ENCODE data around the gene NUDT14. TPM values are rescaled to one million over a fixed set of nuclear protein-coding genes. Genes with fewer than 3 reads are reported as not detected.

Gene NUDT14
- total RNA-seq, 4 donors from 2014 or later: 9.7 to 17.6 (median 15.4) TPM

DNA sequence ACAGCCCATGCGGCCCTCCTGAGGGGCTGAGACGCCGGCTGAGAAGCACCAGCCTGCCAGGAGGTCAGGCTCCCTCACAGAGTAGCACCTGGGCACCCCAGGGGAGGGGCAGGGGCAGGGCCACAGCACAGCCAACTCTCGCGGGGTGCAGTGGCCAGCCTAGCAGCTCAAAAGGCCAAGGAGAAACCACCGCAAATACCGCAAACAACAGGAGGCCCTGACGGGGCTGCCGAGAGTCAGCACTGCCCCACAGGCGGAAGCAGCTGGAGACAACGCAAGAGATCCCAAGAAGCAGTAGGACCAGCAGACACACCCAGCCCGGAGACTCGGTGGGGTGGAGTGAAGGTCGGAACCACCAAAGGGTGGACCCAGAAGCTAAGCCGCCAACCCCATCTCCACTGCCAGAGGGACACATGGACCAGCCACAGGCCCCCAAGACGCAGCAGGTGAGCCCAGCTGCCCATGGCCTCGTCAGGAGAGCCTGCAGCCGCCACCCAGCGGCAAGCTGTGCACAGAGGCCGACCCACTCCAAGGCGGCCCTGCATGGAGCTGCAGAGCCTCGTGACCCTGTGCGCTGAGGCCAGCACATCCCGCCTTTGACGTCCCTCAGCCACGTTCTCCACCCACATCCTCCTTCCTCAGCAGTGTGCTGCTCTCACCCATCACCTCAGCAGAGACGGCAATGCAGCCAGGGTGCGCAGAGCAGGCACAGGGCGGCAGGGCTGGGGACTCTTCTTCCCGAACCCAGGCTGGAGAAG, 35.6 kb upstream of the NUDT14 start:
- H3K27me3 ChIP-seq: no peaks in the 10 kb centered on the region
- no peak overlapping the region for H3K4me3 ChIP-seq
- no peak for DNase-seq
- peaks cover 17 to 93% (median 31%) of the 10 kb centered on the region in 3 donors for H3K36me3 ChIP-seq
- TF ChIP-seq, protein P1, sequence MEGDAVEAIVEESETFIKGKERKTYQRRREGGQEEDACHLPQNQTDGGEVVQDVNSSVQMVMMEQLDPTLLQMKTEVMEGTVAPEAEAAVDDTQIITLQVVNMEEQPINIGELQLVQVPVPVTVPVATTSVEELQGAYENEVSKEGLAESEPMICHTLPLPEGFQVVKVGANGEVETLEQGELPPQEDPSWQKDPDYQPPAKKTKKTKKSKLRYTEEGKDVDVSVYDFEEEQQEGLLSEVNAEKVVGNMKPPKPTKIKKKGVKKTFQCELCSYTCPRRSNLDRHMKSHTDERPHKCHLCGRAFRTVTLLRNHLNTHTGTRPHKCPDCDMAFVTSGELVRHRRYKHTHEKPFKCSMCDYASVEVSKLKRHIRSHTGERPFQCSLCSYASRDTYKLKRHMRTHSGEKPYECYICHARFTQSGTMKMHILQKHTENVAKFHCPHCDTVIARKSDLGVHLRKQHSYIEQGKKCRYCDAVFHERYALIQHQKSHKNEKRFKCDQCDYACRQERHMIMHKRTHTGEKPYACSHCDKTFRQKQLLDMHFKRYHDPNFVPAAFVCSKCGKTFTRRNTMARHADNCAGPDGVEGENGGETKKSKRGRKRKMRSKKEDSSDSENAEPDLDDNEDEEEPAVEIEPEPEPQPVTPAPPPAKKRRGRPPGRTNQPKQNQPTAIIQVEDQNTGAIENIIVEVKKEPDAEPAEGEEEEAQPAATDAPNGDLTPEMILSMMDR (IDR thresholded peaks at IDR 0.05): no peak
- no peak for TF ChIP-seq POLR2A (IDR thresholded peaks at IDR 0.05)
- 93 to 95% methylated on average over 12 to 16 of the region's 30 CpGs for WGBS, 2 donors
- intact Hi-C loops (cut with DNase I): no loop called here
- no peak overlapping the region for H3K27ac ChIP-seq
- H3K9me3 ChIP-seq: no peaks in the 10 kb centered on the region
- H3K4me1 ChIP-seq: no peaks in the 10 kb centered on the region

DNA sequence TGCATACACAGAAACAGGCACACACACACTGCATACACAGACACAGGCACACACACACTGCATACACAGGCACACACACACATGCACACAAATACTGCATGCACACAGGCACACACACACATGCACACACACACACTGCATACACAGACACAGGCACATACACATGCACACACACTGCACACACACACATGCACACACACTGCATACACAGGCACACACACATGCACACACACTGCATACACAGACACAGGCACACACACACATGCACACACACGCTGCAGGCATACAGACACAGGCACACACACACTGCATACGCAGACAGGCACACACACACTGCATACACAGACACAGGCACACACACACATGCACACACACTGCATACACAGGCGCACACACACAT, 34.5 kb upstream of the NUDT14 start:
- H3K27me3 ChIP-seq: no peaks in the 10 kb centered on the region
- no peaks in the 10 kb centered on the region for H3K4me1 ChIP-seq
- H3K27ac ChIP-seq: no peak overlapping the region
- intact Hi-C loops (cut with DNase I): no loop called here
- TF ChIP-seq, protein P1 (IDR thresholded peaks at IDR 0.05): no peak
- TF ChIP-seq POLR2A (IDR thresholded peaks at IDR 0.05): no peak
- H3K9me3 ChIP-seq: no peaks in the 10 kb centered on the region
- 74 to 80% methylated on average over 1 to 3 of the region's 3 CpGs for WGBS, 2 donors
- no peak overlapping the region for H3K4me3 ChIP-seq
- no peak for DNase-seq
- peaks cover 22 to 93% (median 23%) of the 10 kb centered on the region in 3 donors for H3K36me3 ChIP-seq

GRCh38 chr14:105214324-105214915, 33.3 kb upstream of the NUDT14 start:
- intact Hi-C loops (cut with DNase I): no loop called here
- DNase-seq: no peak
- no peaks in the 10 kb centered on the region for H3K9me3 ChIP-seq
- no peak overlapping the region for H3K4me3 ChIP-seq
- TF ChIP-seq POLR2A (IDR thresholded peaks at IDR 0.05): no peak
- TF ChIP-seq, protein P1 (IDR thresholded peaks at IDR 0.05): no peak
- no peaks in the 10 kb centered on the region for H3K27me3 ChIP-seq
- WGBS, 2 donors: 100% methylated on average over 2 of the region's 14 CpGs; no CpG with 5 or more reads in 1 of the 2 donors
- H3K4me1 ChIP-seq: no peaks in the 10 kb centered on the region
- peaks cover 23 to 93% (median 30%) of the 10 kb centered on the region in 3 donors for H3K36me3 ChIP-seq
- H3K27ac ChIP-seq: no peak overlapping the region

DNA sequence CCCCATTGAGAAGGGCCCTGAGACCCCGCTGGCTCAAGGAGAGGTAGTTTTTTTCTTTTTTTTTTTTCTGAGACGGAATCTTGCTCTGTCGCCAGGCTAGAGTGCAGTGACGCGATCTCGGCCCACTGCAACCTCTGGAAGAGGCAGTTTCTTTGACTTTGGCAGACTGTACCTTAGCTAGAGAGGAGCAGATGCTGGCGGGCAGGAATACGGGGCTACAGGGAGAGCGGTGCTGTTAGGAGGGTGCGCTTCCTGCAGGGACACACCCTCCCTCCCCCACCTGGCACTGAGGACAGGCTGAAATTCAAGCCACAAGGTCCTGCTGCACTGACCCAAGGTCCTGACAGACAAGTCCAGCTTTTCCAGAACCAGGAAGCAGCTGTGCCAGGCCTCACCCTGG, 32.2 kb upstream of the NUDT14 start:
- TF ChIP-seq POLR2A (IDR thresholded peaks at IDR 0.05): no peak
- TF ChIP-seq, protein P1 (IDR thresholded peaks at IDR 0.05): no peak
- H3K4me1 ChIP-seq: no peaks in the 10 kb centered on the region
- H3K9me3 ChIP-seq: no peaks in the 10 kb centered on the region
- intact Hi-C loops (cut with DNase I): no loop called here
- no peak overlapping the region for H3K27ac ChIP-seq
- DNase-seq: no peak
- H3K36me3 ChIP-seq: peaks cover 15 to 93% (median 26%) of the 10 kb centered on the region in 3 donors
- no peaks in the 10 kb centered on the region for H3K27me3 ChIP-seq
- WGBS, 2 donors: 91 to 100% methylated on average over 2 to 7 of the region's 10 CpGs
- H3K4me3 ChIP-seq: no peak overlapping the region

DNA sequence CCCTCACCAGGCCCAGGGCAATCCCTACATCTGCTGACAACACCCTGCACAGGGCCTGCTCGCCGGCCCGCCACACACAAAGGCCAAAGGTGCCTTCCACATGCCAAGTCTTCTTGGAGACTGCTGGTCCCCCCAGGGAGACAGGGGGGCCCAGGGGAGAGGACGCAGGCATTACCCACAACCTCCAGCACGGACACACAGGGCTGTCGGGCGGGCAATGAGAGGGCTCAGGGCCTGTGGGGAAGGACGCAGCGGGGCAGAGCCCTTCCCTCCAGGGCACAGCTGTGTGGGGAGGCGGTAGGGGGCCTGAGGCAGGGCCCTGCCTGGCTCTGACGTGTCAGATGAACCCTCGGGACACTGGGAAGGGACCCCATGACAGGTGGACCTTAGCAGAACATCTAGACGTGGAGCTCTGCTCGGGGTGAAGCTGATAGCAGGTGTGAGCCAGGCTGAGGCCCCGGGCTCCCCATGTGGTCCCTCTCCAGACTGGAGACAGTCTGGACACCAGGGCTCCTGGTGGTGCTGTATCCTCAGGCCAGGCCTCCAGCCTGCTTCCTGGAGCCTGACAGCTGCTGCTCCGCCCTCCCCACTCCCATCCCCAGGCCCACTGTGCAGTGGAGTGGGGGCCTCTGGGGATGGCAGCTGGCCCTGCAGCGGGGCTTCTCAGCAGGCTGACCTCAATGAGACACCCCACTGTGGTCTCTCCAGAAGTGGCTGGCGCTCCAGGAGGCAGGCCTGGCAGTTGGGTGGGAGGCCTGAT, 31.6 kb upstream of the NUDT14 start:
- no peak for DNase-seq
- peaks cover 10 to 86% (median 26%) of the 10 kb centered on the region in 3 donors for H3K36me3 ChIP-seq
- H3K27me3 ChIP-seq: no peaks in the 10 kb centered on the region
- no peak overlapping the region for H3K4me3 ChIP-seq
- TF ChIP-seq, protein P1 (IDR thresholded peaks at IDR 0.05): no peak
- TF ChIP-seq POLR2A (IDR thresholded peaks at IDR 0.05): no peak
- no peaks in the 10 kb centered on the region for H3K9me3 ChIP-seq
- H3K4me1 ChIP-seq: no peaks in the 10 kb centered on the region
- intact Hi-C loops (cut with DNase I): no loop called here
- 91 to 95% methylated on average over 6 to 8 of the region's 18 CpGs for WGBS, 2 donors
- H3K27ac ChIP-seq: no peak overlapping the region

Data from esophagus squamous epithelium (tissue), 5 donors.